ENCODE data around the gene EHF.

Gene EHF

GRCh38 chr11:34707462-34707840 is 86.6 kb downstream of the EHF start:
- no peak for DNase-seq (ENCODE audit: low read depth)
- no peak for TF ChIP-seq CTCF (IDR thresholded peaks at IDR 0.05; ENCODE audit: low read depth, low read length, missing control alignments)
- in situ Hi-C loops (cut with HindIII; ENCODE audit: low sequenced_read_pairs) = no loop called here
- no peak overlapping the region for H3K4me3 ChIP-seq (ENCODE audit: low read depth, low read length)

Measured in astrocyte of the cerebellum (primary cell).